Upper lobe of right lung (tissue), 1 donor: ENCODE results near the gene PRR5L. TPM values are rescaled to one million over a fixed set of nuclear protein-coding genes. Genes with fewer than 3 reads are reported as not detected.

Experiments used
- ATAC-seq: fragments of 200-7000 bp; cut with Tn5 transposase; one replicate; pipeline ENCODE4 v1.9.1; 2020; ENCODE audit warnings: mild to moderate bottlenecking, moderate library complexity
- DNase-seq: peaks from one replicate; pipeline ENCODE4 v3.0.0-alpha.2; 2020
- H3K27ac ChIP-seq: fragments of 200-600 bp; one replicate; pipeline ENCODE4 v1.8.0; 2022
- H3K27me3 ChIP-seq: fragments of 200-600 bp; one replicate; pipeline ENCODE4 v1.8.0; 2022; ENCODE audit warnings: mild to moderate bottlenecking
- H3K36me3 ChIP-seq: fragments of 200-600 bp; one replicate; pipeline ENCODE4 v1.8.0; 2022
- H3K4me1 ChIP-seq: fragments of 200-600 bp; one replicate; pipeline ENCODE4 v1.8.0; 2022
- H3K4me3 ChIP-seq: fragments of 200-600 bp; one replicate; pipeline ENCODE4 v1.8.0; 2022; ENCODE audit warnings: mild to moderate bottlenecking
- H3K9me3 ChIP-seq: fragments of 200-600 bp; one replicate; pipeline ENCODE4 v1.8.0; 2022
- intact Hi-C: fragments of 100-400 bp; cut with DNase I; formaldehyde crosslinking; loops from one replicate; pipeline ENCODE4 v1.11.0; 2022
- total RNA-seq: library from RNA; stranded (reverse); fragmentation: NEBNext Ultra II Directional; extraction: Animal tissue kit (Norgen Biotek cat#: 25700); gene quantifications from one replicate; pipeline ENCODE4 v1.2.1, GENCODE V29; 2021
- TF ChIP-seq, protein P1 (sequence below): fragments of 200-600 bp; IDR thresholded peaks from one replicate; pipeline ENCODE4 v1.8.0; 2022; ENCODE audit warnings: antibody characterized with exemption
- donor health status: DM: no; HTN: yes; CAD: no; lungs with severe emphysema.

PRR5L gene
- total RNA-seq, 1 donor from 2014 or later, result 24.5 TPM

DNA sequence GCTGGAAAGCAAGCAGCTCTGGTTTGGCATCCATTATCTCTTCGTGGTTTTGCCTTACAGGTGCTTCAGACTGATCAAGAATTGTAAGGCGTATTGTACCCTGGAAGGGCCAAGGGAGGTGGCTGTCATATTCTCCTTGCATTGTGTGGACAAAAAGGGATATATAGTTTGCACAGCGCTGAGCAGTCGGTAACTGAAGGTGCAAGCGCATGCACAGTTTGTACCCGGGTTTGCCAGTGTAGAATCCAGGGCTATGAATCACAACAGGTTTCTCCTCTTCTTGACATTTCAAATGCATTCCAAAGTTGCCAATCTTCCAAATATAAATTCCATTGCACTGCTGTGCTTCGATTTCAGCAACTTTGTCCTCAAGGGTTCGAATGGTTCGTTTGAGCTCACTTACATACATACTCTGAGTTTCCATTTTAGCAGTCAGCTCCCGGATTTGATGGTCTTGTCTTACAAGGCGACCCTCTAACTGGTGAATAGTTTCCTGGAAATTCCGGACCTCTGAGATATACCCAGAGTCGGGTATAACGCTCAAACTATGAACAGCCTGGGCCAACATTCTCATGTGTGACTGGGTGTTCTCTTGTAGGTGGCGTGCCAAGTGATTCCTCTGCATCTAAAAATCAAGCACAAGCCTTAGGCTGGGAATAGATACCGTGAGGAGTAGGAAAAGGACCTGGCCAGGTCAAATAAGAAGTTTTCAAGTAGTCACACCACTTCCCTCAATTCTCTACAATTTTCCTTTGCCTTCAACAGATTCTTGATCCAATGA is 194.1 kb downstream of the PRR5L start:
- H3K27ac ChIP-seq, result no peak overlapping the region
- intact Hi-C loops, result no loop called here
- no peaks in the 10 kb centered on the region for H3K9me3 ChIP-seq
- H3K27me3 ChIP-seq, result no peaks in the 10 kb centered on the region
- peaks cover 83% of the 10 kb centered on the region for H3K36me3 ChIP-seq
- no peak for ATAC-seq
- H3K4me1 ChIP-seq, result peaks cover 13% of the 10 kb centered on the region
- no peak overlapping the region for H3K4me3 ChIP-seq
- TF ChIP-seq, protein P1, sequence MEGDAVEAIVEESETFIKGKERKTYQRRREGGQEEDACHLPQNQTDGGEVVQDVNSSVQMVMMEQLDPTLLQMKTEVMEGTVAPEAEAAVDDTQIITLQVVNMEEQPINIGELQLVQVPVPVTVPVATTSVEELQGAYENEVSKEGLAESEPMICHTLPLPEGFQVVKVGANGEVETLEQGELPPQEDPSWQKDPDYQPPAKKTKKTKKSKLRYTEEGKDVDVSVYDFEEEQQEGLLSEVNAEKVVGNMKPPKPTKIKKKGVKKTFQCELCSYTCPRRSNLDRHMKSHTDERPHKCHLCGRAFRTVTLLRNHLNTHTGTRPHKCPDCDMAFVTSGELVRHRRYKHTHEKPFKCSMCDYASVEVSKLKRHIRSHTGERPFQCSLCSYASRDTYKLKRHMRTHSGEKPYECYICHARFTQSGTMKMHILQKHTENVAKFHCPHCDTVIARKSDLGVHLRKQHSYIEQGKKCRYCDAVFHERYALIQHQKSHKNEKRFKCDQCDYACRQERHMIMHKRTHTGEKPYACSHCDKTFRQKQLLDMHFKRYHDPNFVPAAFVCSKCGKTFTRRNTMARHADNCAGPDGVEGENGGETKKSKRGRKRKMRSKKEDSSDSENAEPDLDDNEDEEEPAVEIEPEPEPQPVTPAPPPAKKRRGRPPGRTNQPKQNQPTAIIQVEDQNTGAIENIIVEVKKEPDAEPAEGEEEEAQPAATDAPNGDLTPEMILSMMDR, result no peak
- no peak for DNase-seq

DNA sequence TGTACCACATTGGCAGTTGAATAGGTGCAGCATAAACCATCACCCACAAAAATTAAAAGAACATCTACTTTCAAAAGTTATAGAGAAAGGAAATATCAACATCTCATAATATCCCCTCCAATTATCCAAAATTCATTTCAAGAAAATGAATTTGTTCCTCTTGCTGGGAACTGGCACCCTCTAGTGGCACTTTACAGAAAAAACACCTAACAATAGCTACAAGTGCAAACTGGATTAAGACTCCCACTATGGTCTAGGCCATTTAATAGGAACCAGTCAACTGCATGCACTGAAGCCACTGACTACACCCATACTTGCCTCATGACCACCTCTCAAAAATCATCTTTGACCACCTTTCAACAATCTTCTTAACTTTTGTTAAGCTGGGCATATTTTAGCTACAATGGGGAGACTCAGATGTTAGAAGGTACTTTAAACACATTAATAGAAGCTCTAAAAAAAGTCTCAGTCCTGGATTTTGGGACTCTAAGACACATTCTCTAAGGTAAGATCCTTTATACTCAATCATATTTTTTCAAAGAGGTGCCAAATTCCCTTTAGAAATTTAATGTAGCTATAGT is 196.7 kb downstream of the PRR5L start:
- no peak for DNase-seq
- no peaks in the 10 kb centered on the region for H3K9me3 ChIP-seq
- H3K27me3 ChIP-seq, result no peaks in the 10 kb centered on the region
- ATAC-seq, result peak; percentile 82
- H3K4me1 ChIP-seq, result peaks cover 5% of the 10 kb centered on the region
- intact Hi-C loops, result no loop called here
- no peak overlapping the region for H3K4me3 ChIP-seq
- H3K36me3 ChIP-seq, result peaks cover 93% of the 10 kb centered on the region
- TF ChIP-seq, protein P1, result peak; percentile 80
- no peak overlapping the region for H3K27ac ChIP-seq

DNA sequence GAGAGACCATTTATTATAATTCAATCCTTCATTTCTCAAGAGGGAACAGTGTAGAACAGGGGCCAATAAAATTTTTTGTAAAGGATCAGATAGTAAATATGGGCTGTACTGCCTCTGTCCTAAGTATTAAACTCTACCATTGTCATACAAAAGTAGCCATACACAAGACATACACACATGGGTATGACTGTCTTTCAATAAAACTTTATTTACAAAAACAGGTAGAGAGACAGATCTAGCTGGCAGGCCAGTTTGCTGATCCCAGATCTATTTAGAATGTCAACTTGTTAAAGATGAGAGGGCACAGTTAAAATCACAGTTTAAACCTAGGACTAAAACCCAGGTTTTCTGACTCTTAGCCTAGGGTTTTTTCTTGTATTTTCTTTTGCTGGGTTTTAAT is 197.2 kb downstream of the PRR5L start:
- intact Hi-C loops, result no loop called here
- no peaks in the 10 kb centered on the region for H3K27me3 ChIP-seq
- DNase-seq (no peak), ATAC-seq (no peak)
- no peak overlapping the region for H3K4me3 ChIP-seq
- no peaks in the 10 kb centered on the region for H3K9me3 ChIP-seq
- H3K4me1 ChIP-seq, result peaks cover under 1% of the 10 kb centered on the region
- H3K27ac ChIP-seq, result no peak overlapping the region
- TF ChIP-seq, protein P1, result no peak
- peaks cover 95% of the 10 kb centered on the region for H3K36me3 ChIP-seq

DNA sequence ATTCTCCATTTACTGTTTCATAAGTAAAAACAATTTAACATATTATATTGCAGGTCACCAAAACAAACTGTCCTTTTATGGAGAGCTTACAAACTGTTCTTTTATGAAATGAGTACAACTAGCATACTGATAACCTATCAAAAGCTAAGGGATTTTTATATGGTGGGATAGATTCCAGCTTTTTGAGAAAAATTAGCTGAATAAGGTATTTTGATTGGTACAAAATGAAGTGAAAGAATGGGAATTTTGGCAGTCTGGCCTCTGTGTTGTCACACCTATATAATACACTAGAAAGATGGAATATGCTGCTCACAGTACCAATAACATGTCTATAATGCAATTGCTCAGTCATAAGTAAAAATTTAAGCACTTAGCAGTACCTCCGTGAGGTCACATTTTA is 202.6 kb downstream of the PRR5L start:
- Histone ChIP-seq H3K9me3 (no peaks in the 10 kb centered on the region), H3K4me3 (no peak overlapping the region), H3K4me1 (peaks cover 10% of the 10 kb centered on the region), H3K27ac (no peak overlapping the region), H3K27me3 (no peaks in the 10 kb centered on the region), H3K36me3 (peaks cover 77% of the 10 kb centered on the region)
- intact Hi-C loops, result no loop called here
- DNase-seq (no peak), ATAC-seq (no peak)
- TF ChIP-seq, protein P1, result no peak

DNA sequence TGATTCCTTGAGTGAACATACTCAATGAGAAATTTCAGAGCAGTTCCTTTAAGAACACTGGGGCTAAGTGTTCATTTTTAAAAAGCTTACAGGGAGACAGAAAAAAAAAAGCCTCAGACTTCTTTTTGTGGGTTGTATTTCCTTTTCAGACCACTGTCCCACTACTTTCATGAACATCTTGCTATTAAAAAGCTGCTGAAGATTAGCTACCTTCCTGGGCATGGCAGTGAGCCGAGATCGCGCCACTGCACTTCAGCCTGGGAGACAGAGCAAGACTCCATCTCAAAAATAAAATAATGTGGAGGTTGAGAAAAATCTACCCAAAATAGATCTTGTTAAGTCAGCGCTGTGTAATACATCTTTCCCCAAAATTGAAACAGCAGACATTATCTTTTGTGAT is 203.2 kb downstream of the PRR5L start:
- peaks cover 71% of the 10 kb centered on the region for H3K36me3 ChIP-seq
- H3K4me3 ChIP-seq, result no peak overlapping the region
- H3K27me3 ChIP-seq, result no peaks in the 10 kb centered on the region
- H3K27ac ChIP-seq, result no peak overlapping the region
- ATAC-seq (no peak), DNase-seq (no peak)
- peaks cover 12% of the 10 kb centered on the region for H3K4me1 ChIP-seq
- TF ChIP-seq, protein P1, result no peak
- intact Hi-C loops, result no loop called here
- H3K9me3 ChIP-seq, result no peaks in the 10 kb centered on the region
